GM21717 (cell line): ENCODE measurements around the gene PIGU.
"Not testable (repeated sequence)": the region's sequence is repeated elsewhere in the genome, so short reads cannot be mapped to it uniquely, and the experiment has no call there.

ENCODE experiments used
- ATAC-seq: cut with Tn5 transposase; IDR thresholded peaks from one replicate; pipeline ENCODE4 v1.9.1; 2021; ENCODE audit warnings: mild to moderate bottlenecking, moderate library complexity; ENCODE audit not compliant: unreplicated experiment

PIGU gene

DNA sequence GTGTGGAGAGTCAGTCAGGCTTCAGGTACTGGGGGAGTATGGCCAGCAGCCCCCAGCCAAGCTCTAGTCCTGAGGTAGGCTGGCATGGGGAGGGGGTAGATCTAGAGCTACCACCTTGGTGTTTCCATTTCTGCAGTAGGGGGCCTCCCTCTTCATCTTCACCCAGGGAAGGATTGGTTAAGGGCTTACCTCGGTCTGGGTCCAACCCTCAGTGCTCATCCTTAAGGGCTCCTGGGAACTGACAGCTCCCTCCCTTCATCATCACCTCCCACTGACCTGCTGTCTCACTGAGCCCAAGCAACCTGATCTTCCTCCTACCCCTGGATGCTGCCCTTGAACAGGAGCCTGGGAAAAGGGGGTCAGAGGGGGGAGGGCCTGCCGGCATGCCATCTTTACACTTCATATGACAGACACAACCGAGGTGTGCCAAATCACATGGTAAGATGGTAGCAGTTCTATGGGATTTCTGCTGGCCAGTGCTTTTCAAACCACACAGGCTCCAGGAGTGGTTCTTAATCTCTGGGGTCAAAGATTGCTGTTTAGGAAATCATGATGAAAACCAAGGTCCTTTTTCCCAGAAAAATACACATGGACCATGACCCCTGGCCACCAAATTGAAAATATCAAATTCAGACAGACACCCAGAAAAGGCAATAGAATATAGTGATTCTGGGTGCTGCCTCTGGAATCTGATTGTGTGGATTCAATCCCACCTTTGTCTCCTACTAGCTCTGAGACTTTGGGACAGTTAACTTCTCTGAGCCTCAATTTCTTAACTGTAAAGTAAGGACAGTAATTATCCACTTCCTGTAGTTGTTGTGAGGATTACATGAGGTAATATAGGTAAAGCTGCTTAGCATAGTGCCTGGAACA, 30.3 kb upstream of the PIGU start:
- no peak for ATAC-seq

DNA sequence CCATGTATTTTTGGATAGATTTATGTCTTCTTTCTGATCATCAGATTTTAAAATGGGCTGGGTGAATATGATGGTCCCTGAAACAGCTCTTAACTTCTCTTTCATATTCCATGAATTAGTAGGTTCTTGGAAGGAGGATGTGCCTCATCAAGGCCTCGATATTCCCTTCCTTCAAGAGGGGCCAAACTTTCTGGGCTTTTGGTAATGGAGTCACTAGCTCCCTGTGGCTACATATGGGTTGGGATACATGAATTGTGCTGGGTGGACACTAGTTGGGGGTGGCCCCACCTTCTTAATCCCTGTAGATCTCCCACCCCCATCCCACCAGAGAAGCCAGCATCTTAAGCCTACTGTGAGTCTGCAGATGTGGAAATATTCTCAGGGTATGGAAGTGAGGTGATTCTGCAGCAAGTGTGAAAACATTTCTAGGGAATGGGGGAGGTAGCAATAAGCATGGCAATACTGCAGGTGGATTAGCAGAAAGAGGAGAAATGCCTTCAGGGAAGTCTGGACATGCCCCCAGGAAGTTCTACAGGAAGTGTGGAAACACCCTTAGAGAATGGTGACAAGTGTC, 29.5 kb upstream of the PIGU start:
- no peak for ATAC-seq

DNA sequence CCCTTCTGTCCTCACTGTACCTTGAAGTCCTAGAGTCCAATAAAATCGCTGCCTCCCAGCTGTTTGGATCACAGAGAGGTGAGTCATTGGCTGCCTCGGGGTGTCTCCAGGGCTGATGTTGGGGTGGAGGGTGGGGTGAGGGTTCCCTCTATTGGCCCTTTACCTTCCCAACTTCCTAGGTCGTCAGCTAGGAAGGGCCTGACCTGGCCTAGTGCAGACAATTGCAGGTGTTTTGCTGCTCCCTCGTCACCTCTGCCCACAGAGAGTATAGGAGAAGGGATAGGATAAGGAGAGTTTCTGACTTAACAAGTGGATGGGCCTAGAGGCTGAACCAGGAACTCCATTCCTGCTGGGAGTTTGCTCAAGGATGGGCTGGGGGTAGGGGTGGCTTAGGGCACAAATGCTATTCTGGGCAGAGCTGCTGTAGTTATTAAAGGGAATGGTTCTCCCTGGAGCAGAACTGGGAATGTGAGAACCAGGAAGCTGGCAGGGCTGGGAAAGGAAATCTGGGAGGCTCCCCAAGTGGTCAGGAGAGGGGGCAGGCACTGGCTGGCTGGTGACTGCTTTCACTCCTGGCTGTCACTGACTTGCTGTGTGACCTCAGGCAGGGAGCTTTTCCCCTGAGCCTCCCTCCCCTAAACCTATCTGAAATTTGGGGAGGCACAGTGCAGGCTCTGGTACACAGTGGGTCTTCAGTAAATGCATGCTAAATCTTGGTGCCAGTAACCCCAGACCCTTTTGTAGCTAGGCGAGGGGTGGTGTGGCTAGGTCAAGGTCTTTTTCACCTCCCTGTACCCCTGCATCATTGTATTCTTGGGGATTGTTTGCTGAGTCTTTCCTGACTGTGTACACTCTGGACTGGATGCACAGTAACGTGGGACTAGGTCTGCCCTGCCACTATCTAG, 28.8 kb upstream of the PIGU start:
- no peak for ATAC-seq

DNA sequence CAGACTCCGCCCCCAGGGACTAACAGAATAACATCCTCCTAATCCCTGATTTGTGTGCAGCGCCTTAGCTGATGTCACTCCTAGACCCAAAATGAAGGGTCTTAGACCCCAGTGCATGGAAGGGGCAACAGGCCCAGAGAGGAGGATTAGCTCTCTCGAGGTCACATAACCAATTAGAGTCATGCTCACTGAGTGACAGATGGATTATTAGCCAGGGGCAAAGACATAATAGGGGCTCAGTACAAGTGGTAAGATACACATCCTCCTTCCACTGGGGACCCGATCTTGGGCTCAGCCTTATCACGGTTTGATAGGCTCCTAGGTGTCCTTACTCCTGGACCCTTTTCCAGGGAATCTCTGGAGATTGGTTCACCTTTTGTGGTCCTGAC, 28.1 kb upstream of the PIGU start:
- no peak for ATAC-seq

DNA sequence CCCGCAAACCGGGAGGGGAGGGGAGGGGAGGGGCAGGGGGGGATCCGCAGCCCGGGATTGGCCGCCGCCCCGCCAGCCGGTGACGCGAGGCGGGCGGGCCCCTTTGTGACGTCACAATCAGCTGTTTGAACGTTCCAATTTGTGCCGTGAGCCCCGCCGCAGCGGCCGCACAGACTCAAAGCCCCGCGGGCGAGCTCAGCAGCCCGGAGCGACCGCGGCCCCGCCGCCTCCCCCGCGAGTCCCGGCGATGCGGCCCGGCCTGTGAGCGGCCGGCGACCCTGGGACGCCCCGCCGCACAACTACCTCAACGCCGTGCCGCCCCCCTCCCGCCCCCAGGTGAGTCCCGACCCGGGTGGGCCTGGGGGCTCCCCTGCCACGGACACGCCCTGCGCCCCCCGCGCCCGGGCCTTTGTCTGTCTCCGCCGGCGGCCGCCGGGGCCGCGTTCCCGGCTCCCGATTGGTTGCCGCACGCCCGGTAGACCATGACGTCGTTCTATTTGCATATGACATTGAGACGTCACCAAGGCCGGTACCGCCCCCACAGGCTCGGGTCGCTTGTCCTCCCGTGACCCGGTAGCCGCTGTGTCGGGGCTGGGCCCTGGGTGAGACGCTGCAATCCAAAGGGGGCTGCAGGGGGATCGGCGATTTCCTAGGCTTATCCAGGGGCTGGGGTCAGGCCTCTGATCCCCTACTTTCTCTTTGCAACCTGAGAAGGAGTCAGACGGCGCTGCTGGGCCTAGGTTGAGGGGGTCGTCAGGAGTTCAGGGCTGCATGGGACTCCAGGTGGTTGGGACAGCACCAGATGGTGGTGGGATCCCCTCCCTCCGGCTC, 27.5 kb upstream of the PIGU start, which contains the start of gene TP53INP2:
Gene TP53INP2 (plus strand): TSS at position 168 of the 831 bp plus-strand sequence. CDS start 4,396 bp downstream, outside the sequence.
- peak; percentile 50 for ATAC-seq

DNA sequence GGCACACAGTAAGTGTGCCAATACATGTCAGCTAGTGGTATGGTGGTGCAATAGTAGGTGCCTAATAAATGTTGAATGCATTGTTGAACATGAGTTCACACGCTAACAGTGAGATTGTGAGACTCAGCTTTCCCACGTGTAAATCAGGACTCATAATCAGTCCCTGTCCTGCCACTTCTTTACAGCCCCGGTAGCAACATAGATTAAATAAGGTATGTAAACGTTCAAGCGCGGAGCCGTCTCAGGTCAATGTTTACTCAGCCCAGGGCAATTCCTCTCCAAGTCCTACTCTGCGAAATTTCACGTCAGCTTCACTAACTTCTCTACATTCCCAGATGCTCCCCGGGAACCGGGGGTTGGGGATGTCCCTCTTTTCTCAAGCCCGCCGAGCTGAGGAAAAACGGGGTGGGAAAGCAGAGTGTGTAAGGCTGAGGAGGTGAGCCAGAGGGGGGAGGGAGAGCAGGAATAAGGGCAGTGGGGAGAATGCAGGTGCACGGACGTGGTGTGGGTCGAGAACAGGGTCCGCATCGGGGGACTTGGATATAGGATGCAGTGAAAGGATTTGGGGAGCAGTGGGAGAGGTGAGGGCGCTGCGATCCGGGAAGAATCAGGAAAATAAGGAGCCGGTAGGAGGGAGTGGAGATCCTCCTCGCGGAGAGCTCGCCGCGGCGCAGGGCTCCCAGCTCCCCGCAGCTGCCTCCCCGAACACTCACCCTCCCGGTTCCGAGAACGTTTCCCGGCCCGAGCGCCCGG, 26.7 kb upstream of the PIGU start:
- ATAC-seq, result no peak

DNA sequence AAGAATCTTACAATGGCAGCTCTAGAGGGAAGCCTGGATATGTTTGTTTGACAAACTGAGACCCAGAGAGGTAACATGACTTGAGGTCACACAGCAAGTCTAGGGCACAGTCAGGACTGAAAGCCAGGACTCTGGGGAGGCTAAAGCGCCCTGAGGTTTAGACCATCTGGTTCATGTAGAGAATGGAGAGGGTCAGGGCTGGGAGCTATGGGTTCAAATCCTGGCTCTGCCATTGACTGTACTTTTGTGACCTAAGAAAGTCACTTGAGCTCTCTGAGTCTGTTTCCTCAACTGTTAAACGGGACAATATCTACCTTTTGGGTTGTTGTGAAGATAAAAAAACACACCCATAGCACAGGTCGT, 26.1 kb upstream of the PIGU start:
- ATAC-seq, result no peak

DNA sequence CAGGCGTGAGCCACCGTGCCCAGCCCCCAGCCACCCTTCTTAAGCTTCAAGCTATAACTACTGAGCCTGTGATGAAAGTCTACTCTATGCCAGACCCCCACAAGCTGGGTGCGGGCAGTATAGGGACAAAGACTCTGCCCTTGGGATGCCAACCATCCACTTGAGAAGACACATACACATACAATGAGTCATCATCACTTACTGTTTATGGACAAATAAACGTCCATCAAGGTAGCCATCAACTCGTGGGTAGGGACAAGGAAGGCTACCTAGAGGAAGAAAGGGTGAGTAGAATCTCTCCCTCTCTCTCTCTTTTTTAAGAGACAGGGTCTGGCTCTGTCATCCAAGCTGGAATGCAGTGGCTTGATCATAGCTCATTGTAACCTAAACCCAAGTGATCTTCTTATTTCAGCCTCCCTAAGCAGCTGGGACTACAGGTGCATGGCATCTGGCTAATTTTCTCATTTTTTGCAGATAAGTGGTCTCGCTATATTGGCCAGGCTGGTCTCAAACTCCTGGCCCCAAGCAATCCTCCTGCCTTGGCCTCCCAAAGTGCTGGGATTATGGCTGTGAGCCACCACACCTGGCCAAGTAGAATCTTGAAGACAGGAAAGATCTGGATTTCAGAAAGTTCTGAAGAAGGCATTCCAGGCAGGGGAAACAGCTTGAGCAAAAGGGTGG, 24.7 kb upstream of the PIGU start:
- ATAC-seq, result no peak

DNA sequence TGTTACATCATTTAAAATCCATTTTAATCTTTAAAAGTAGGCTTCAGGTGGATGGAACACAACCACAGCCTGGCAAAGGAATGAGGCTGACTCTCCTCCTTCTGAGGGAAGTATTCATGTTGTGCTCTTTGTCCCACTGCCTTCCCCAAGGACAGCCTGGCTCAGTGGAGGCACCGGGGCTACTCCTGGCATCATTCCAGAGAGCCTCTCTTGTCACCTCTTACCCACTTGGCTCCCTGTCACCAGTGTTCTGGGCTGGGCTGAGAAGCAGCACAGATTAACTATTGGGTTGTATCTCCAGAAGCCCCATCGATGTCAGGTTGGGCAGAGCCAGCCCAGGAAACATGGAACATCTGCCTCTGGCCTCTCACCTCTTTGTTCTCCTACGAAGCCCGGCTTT, 16.5 kb upstream of the PIGU start:
- ATAC-seq, result no peak

DNA sequence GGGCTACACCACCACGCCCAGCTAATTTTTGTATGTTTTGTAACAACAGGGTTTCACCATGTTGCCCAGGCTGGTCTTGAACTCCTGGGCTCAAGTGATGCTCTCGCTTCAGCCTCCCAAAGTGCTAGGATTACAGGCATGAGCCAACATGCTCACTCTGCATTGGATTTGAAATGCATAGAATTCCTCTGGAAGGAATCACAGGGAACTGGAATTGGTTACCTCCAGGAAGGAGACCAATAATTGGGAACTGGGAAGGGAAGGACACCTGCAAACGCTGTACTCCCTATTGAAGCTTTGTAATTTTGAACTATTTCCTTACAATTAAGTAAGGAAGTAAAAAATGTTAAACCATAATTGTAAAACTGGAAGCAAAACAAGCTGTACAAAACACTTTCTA, 14.9 kb upstream of the PIGU start:
- no peak for ATAC-seq

DNA sequence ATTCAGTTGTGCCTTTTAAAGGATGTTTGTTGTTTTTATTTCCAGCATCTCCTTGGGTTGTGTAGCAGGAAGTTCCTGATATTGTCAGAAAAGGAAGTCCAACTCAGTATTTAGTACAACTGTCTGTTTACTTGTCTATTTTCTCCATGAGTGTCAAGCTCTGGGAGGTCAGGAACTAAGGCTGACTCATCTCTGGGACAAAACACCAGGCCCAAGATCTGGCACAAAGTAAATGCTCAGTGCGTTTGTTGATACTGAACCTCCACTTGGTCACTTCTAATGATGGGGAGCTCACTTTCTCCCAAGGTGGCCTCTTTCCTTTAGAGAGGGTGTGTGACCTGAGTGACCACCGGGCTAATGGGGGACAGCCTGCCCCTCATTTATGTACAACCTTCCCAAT, 12.6 kb upstream of the PIGU start:
- ATAC-seq, result no peak

DNA sequence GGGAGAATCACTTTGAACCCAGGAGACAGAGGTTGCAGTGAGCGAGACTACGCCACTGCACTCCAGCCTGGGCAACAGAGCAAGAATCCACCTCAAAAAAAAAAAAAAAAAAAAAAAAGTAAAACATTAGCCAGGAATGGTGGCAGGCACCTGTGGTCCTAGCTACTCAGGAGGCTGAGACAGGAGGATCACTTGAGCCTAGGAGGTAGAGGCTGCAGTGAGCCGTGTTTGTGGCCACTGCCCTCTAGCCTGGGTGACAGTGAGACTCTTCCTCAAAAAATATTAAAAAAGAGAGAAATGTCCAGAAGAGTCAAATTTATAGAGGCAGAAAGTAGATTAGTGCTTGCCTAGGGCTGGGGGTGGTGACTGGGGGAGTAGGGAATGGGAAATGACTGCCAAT, 6.8 kb upstream of the PIGU start:
- ATAC-seq, result no peak

DNA sequence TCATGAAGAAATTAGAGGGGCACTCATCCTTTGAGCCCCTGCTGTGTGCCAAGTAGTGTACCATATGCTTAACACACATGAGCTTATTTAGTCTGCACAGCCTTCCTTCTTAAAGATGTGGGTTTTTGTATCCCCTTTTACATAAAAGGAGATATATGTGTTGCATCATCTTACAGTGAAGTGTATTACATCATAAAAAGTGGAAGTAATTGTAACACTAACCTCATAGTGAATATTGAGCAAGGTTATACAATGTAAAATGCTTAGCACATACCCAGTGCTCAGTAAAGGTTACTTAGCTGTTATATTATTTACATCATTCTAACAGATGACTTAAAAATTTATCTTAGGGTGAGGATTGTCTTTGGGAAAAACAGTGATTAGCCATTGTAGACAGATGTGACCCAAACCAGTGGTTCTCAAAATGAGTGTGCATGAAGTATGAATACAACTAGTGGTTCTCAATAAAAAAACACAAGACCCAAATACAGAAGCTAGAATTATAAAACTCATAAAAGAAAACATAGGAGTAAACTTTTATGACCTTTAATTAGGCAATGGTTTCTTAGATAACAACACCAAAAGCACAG, 3.8 kb upstream of the PIGU start:
- ATAC-seq, result no peak

DNA sequence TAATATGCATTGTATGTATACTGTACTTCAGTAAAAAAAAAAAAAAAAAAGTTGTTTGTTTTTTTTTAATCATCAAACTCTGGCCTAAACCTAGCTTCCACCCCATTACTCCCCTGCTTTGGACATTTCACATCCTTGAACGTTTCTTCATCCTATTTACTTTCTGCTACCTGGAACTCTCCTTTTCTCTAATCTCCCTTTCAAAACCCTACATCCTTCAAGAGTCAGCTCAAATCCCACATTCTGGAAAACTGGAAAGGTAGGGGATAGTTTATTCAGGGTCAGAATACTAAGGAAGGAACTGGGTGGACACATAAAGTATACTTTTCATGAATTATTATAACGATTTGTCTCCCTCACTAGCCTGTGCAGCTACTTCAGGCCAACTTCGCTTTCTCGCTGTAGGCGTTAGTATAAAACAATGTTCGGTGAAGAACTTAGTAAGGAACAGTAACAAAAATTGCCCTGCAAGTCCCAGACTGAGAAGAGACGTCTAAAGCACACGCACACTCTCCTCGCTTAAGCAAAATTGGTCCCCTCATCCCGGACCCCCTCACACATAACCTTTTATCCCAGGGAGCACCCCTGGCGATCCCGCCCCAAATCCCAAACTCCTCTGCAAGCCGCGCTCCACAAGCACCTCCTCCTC, 775 bp downstream of the PIGU start:
- no peak for ATAC-seq

DNA sequence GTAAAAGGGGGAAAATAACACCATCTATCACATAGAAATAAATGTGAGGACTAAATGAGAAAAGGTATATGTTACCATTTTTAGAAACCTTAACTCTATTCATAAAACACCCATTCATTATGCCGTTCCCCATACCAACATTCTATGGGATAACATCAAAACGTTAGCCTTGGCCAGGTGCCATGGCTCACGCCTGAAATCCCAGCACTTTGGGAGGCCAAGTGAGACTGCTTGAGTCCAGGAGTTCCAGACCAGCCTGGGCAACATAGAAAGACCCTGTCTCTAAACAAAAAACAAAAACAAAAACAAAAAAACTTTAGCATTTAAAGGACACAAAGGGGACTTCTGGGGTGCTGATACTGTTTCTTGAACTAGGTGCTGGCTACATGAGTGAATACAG, 1.3 kb downstream of the PIGU start:
- no peak for ATAC-seq

DNA sequence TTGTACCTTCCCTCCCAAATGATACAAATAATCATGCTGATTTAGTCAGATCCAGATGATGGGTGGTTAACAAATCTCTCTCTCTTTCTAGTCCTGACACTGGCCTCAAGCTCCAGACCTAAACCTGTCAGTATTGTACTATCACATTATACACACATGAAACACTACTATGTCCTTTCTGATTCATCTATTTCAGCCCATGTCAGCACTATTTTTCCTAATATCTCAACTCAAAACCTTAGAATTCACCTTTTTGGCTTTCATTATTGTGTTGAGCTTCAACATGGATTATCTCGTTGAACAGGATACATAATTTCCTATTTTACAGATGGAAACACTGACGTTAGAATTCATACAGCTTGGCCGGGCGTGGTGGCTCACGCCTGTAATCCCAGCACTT, 3.5 kb downstream of the PIGU start:
- no peak for ATAC-seq

DNA sequence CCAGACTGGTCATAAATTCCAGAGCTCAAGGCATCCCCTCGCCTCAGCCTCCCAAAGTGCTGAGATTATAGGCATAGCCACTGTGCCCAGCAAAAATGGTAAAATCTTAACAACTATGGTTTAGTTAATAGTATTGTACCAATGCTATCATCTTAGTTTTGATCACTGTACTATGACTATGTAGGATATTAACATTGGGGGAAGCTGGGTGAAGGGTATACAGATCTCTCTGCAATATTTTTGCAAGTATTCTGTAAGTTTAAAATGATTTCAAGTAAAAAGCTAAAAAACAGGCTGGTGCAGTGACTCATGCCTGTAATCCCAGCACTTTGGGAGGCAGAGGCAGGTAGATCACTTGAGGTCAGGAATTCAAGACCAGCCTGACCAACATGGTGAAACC, 7.8 kb downstream of the PIGU start:
- no peak for ATAC-seq

DNA sequence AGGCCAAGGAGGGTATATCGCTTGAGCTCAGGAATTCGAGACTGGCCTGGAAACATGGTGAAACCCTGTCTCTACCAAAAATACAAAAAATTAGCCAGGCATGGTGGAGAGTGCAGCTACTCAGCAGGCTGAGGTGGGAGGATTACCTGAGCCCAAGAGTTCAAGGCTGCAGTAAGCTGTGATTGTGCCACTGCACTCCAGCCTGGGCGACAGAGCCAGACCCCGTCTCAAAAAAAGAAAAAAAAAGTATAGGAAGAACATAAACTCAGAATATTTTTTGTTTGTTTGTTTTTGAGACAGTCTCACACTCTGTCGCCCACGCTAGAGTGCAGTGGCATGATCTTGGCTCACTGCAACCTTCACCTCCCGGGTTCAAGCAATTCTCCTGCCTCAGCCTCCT, 12.1 kb downstream of the PIGU start:
- not testable (repeated sequence) for ATAC-seq
